GM19452 (cell line): ENCODE results near the gene KIF1A.

Experiments used
- ATAC-seq: cut with Tn5 transposase; IDR thresholded peaks from one replicate; pipeline ENCODE4 v1.9.1; 2021; ENCODE audit not compliant: unreplicated experiment

Gene KIF1A, protein sequence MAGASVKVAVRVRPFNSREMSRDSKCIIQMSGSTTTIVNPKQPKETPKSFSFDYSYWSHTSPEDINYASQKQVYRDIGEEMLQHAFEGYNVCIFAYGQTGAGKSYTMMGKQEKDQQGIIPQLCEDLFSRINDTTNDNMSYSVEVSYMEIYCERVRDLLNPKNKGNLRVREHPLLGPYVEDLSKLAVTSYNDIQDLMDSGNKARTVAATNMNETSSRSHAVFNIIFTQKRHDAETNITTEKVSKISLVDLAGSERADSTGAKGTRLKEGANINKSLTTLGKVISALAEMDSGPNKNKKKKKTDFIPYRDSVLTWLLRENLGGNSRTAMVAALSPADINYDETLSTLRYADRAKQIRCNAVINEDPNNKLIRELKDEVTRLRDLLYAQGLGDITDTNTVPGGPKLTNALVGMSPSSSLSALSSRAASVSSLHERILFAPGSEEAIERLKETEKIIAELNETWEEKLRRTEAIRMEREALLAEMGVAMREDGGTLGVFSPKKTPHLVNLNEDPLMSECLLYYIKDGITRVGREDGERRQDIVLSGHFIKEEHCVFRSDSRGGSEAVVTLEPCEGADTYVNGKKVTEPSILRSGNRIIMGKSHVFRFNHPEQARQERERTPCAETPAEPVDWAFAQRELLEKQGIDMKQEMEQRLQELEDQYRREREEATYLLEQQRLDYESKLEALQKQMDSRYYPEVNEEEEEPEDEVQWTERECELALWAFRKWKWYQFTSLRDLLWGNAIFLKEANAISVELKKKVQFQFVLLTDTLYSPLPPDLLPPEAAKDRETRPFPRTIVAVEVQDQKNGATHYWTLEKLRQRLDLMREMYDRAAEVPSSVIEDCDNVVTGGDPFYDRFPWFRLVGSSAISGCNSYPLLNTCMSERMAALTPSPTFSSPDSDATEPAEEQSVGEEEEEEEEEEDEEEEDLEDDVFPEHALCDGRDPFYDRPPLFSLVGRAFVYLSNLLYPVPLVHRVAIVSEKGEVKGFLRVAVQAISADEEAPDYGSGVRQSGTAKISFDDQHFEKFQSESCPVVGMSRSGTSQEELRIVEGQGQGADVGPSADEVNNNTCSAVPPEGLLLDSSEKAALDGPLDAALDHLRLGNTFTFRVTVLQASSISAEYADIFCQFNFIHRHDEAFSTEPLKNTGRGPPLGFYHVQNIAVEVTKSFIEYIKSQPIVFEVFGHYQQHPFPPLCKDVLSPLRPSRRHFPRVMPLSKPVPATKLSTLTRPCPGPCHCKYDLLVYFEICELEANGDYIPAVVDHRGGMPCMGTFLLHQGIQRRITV (N-terminal part only)

DNA sequence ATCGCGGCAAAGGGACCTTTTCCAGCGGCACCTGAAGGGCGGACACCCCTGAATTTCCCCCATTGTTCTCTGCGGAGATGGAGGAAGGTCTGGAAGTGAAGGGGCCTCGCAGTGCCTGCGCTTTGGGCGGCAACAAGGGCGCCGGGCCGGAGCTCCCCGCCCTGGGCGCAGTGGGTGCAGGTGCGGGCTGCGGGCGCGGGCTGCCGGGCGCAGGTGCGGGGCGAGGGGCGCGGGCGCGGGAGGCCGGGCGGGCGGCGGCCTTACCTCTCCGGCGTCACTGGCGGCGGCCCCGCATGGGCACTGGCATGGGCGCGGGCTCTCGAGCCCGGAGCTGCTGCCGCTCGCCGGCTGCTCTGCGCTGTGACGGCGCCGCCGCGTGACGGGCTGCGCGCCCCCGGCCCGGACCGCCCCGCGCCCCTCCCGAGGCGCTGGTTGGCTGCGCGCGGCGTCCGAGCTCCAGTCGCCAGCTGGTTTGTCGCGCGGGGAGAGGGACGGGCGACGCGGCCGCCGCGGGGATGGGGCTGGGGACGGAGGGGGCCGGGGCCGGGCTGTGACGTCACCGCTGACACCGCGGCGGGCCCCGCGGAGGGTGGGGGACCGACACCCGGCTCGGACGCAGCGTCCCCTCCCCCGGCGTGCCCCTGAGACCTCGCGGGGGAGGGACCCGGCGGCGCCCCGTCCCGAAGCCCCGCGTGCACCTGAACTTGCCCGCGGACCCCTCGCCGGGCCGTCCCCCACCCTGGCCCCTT, at the start of gene KIF1A:
KIF1A (minus strand) TSS at position 362 of the 749 bp plus-strand sequence. CDS start 22,467 bp downstream, outside the sequence.
- ATAC-seq, result no peak

DNA sequence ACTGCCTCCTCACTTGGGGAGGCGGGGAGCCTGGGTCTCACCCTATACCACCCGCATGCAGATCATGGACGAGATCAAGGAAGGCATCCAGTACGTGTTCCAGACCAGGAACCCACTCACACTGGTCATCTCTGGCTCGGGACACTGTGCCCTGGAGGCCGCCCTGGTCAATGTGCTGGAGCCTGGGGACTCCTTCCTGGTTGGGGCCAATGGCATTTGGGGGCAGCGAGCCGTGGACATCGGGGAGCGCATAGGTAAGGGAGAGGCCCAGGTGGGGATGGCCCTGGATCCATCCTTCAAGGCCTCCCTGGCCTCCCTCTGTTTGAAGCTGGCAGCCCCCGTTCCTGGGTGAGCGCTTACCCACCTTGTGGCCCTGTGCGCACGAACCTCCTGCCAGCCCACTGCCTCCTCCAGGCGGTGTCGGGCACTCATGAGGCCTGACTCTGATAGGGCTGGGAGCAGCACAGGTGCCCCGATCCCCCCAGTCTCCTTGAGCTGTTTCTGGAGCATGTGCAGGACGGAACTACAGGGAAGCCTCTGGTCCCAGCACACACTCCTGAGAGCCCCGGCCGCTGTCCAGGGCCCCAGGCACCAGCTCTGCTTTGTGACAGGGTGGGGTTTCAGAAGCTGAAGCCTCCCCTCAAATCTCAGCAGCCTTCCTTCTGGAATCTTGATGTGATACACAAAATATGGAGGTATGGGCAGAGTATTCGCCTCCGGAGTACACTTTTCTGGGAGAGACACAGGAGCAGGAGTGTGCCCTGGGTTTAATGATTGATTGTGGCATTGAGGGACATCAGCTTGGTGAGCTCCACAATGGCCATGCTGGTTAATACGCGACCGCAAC, 49.3 kb upstream of the KIF1A start:
- no peak for ATAC-seq

DNA sequence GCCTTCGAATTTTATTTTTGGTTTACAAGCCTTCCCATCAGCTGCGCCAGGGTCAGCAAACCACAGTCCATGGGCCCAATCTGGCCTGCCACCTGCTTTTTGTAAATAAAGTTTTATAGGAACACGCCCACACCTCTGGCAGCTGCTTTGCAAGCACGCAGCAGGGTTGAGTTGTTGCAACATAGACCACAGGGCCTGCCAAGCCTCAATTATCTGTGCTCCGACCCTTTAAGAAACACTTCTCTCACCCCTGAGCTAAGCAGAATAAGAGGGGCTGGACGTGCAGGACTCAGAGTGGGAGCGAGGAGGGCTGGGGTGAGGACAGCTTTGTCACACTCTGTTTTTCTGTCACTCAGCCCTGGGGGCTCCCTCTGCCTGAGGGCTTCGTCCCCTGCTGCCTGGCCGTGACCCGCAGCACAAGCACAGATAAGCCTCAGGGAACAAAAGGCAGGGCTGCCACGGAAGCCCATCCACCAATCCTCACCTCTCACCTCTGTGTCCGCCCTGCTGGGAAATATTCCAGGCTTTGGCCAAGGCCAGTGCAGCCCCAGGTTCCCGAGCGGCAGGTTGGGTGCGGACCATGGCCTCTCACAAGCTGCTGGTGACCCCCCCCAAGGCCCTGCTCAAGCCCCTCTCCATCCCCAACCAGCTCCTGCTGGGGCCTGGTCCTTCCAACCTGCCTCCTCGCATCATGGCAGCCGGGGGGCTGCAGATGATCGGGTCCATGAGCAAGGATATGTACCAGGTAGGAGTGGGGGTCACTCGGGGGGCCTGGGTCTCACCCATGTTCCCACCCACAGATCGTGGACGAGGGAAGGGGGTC, 48.5 kb upstream of the KIF1A start, which contains the start of gene AGXT:
AGXT (plus strand) TSS at position 539 of the 823 bp plus-strand sequence; CDS start at position 581, 42 bp downstream.
- ATAC-seq, result no peak

DNA sequence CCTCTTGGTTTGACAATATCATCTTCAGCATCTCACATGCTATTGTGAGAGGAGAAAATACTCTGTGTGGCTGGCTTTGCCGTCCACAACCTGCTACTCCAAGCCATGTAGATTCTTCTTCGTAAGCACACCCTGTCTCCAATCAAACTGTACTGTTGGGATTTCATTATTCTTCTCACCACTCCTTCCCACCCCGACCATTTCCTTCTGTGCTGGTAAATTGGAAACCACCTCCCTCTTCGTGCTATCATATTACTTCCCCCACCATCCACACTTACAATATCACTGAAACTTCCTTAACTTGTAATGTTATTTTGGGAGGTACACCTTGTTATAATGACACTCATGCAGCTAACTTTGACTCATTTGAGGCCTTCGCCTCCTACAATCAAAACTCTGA, 45.4 kb upstream of the KIF1A start:
- no peak for ATAC-seq

DNA sequence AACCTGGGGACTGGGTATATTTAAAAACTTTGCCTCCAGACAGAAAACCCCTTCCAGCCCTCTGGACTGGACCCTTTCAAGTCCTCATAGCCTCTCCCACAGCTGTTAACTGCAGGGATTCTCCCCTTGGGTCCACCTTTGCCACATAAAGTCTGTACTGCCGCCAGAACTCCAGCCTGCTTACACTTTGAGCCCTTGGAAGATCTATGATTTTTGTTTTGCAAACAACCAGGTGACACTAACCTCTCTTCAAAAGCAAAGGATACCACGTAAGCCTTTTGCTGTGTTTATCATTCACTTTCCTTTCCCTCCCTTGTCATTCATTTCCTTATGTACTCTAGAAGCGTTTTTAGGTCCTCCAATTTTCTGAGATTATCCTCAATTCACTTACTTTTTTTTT, 44.5 kb upstream of the KIF1A start:
- no peak for ATAC-seq

DNA sequence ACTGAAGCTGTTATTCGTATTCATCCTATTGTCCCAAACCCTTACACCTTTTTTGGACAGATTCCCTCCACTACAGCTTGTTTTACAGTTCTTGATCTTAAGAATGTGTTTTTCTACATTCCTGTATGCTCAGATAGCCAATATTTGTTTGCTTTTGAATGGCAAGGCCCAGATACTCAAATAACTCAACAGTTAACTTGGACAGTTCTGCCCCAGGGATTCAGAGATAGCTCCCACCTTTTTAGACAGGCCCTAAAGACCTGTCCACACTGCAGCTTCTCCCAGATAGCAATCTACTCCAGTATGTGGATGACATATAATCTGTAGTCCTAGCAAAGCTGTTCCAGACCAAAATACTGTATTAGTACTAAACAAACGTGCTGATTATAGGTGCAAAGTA, 41.5 kb upstream of the KIF1A start:
- ATAC-seq, result no peak

DNA sequence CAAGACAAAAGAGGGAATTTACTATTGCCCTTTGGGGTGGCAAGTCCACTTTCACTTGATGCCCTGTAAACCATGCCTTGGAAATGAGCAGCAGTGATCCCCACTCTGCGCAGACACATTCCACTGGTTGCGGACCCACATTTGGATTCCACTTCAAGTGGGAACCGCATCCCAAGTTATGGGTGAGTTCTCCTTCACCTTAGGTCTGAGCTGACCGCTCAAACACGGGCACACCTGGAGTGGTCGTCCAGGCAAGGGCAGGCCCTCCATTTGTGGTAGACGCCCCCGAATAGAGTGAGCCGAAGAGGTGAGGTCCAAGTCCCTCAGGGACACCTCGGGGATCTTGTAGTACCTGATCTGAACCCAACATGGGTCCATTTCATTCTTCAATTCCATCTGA, 38.9 kb upstream of the KIF1A start:
- no peak for ATAC-seq

DNA sequence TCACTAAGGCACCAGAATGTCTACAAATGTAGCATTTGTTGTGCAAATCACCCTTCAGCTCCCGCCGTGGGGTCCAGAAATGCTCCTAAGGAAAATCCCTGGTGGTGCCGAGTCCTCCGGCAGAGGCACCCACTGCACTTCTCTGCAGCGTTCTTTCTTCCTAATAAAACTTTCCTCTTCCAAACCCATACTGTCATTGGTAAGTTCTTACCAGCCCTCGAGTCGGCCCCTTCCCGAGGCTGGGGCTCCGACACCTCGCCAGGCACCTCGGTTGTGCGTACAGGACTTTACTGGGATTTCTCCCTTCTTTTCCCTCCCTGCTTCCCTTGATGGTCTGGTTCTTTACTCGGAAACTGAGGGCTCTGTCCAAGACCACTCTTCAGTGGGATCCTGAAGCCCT, 38.3 kb upstream of the KIF1A start:
- ATAC-seq, result no peak

DNA sequence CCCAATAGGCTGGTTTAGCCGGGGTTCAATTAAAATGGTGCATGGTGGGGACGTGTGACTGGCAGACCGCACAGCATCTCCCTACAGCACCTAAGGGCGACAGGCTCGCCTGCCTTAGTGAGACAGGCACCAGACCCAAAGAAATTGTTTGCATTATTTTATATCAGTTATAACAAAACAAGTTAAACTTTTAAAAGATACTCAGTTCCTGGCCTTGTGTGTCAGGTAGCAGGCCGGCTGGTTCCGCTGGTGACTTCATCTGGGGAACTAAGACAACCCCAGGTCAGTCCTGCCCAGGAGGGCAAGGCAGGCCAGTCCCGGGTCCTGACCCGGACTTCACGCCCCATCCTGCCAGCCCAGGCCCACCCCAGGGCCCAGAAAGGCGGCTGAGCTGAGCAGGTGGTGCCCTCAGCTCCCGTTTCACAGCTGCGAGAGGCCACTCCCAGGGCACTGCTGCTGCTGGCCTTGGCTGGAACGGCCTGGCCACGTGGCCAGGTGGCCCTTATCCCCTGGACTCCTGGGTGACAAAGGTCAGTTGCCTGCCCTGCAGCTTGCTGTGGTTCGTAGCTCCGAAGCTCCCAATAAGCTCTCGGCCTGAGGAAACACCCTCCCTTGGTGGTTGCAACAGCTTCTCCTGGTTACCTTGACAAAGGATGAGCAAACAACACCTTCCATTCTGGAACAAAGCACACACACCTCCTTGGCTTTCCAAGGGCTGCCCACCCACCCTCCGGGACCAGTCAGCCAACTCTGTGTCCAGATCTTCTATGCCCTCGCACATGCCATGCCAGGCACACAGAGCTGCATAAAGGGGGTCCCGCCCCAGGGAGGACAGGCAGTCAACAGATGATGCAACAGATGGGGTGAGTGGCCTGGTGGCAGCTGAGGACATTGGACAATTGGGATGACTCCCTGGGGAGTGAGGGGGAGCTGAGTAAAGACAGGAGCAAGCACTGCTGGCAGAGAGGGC, 37.3 kb upstream of the KIF1A start:
- ATAC-seq, result no peak

DNA sequence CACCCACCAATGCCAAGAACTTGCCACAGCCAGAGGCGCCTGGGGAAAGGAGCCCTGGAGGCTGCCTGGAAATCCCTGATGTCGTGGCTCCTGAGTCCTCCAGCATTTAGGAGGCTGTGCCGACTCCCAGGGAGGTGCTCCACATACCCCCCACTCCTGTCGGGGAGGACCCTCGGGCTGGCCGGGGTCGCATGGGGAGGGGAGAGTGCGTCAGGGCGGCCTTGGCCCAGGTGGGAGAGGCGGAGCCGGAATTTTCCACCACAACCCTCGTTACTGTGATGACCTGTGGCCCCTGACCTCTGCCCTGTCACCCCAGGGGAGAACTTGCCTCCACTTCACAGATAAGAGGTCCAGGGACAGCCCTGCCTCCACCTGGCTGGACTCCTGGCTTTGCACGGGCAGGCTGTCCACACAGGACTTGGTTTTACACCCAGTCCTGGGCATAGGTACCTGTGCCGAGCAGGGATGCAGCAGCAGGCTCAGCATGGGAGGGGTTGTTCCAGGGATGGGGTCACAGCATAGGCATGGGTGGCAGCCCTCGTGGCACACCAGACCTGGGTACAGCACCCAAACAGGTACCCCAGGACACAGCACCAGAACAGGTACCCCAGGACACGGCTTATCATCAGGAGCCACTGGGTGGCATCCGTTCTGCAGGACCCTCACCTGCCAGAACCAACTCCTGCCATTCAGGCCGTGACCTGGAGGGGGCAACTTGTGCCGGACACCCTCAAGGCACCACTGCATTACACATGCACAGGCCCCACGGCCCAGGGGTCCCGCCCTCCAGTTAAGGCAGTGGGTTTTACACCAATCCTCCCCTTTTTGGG, 36.3 kb upstream of the KIF1A start:
- ATAC-seq, result no peak

DNA sequence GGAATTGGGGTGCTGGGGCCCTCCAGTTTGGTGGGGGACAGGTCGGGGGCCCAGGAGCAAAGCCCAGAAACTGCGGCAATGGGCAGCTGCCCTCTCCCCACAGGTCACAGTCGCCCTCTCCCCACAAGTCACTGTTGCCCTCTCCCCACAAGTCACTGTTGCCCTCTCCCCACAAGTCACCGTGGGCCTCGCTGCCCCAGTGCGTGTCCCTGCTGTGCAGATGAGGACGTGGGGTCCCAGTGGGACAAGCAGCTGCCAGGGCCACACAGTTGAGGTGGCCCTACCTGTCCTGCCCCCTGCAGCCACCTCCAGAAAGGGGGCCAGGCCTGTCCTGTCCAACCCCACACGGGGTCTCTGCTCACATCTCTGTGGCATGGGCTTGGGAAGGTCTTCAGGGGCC, 35.7 kb upstream of the KIF1A start:
- no peak for ATAC-seq

DNA sequence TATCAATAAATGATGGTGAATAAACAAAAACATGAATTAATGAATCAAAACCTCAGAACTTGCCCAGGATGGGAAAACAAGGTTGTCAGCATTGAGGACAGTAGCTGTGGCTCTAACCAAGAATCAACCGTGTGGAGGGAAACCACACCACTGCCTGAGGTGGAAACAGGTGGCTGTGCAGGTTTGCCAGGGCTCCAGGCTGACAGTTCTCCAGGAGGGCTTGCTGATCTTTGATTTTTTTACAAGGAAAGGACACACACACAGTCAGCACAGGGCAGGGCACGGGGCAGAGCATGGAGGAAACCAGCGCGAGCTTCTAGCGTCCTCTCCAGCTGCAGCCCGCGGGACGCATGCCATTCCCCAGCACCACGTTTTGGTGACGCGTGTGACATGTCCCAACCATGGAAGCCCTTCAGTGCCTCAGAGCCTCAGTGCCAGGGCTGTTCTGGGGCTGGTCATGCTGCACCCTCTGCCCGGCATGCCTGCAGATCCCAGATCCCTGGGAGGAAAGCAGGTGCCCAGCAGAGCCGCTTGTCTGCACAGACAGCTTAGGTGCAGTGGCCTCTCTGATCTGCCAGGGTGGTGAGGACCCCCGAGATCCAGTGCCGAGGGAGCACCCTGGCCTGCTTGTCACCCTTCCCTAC, 32.8 kb upstream of the KIF1A start:
- no peak for ATAC-seq

DNA sequence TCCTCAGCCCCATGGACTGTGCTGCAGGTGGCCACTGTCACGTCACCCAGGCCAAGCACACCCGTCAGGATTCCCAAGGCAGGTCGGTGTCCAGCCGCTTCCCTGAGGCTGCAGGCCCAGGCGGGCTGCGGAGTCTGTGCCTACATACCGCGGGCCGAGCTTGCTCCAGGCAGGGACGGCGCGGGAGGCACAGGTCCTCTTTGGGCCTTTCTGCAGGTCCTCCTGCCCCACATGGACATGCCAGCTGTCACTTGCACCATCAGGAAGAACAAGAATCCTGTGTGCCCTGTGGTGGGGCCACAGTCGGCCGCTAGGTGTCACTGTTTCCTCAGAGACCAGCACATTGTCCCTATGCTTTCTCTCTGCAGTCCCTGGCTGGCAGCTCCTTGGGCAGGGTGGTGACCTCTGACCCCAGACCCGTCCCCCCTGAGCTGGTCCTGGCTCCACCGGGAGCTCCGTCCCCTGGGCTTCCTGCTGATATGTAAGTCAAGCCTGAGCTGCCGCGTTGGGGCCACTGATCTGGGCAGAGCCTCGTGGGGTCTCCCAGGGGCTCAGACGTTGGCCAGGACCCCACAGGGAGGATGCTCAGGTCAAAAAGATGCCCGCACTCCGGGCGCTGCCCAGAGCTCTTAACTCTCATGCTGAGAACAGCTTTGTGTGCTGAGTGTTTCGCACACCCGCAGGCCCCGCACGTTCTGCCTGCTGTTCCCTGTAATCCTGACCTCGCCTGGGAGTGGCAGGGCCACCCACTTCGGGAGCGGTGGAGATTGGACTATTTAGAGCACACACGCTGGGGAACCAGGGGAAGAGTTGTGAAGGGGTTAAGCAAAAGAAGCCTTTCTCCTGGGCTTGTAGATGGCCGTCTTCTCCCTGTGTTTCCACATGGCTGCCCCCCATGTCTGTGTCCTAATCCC, 31.3 kb upstream of the KIF1A start:
- no peak for ATAC-seq

DNA sequence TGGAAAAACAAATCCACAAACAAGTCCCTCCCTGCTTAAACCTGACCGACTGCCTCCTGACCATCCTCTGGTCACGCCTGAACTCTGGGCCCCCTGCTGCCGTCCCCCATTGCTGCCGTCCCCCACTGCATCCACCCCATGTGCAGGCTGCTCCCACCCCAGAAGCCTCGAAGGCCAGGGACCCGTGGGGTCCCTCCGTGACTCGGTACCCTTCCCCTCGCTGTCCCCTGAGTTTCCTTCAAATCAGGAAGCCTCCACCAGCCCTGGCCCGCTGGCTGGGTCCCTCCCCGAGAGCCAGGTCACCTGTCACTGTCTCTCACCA, 30.7 kb upstream of the KIF1A start:
- ATAC-seq, result no peak

DNA sequence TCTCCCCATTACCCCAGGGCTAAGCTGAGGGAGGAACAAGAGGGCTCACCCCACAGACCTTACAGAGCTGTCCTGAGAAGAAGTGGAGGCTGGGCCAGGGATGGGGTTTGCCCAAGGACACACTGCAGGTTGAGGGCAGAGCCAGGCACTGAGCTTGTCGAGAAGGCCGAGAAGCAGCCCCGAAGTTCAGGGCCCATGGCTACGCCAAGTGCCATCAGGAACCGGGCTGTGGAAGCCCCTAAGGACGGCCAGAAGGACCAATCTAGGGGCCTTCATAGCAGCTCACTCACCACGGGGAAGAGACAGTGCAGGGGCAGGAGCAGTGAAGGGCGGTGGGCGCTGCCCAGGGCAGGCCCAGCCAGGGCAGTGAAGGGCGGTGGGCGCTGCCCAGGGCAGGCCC, 30.0 kb upstream of the KIF1A start:
- no peak for ATAC-seq
